OCI-LY3 (cell line): ENCODE data around the gene APOA1.

Experiments
- H2AFZ ChIP-seq: fragments of 200-600, 300-600 bp; shearing (Covaris generic); 2 replicates; pipeline ENCODE4 v1.6.0; 2014; ENCODE audit warnings: antibody characterized with exemption, low read depth, low read length
- H3K27ac ChIP-seq: fragments of 200-600, 300-600 bp; sonication (generic); 2 replicates; pipeline ENCODE4 v1.5.1; 2014; ENCODE audit warnings: mild to moderate bottlenecking, low read length, moderate library complexity, mixed read lengths
- H3K27me3 ChIP-seq: fragments of 200-600, 300-600 bp; sonication (generic); 2 replicates; pipeline ENCODE4 v1.6.1; 2014; ENCODE audit warnings: low read depth, low read length, mixed read lengths
- H3K36me3 ChIP-seq: fragments of 200-600, 300-600 bp; sonication (generic); replicated peaks from 2 replicates; pipeline ENCODE3; 2014; ENCODE audit warnings: low read depth, low read length, mixed read lengths
- H3K4me1 ChIP-seq: fragments of 300-600, 200-600 bp; sonication (generic); 2 replicates; pipeline ENCODE4 v1.6.1; 2014; ENCODE audit warnings: low read length, mixed read lengths
- H3K4me2 ChIP-seq: fragments of 200-600, 300-600 bp; sonication (generic); 2 replicates; pipeline ENCODE4 v1.6.1; 2014; ENCODE audit warnings: low read length, mixed read lengths
- H3K4me3 ChIP-seq: fragments of 300-600, 200-600 bp; sonication (generic); 2 replicates; pipeline ENCODE4 v1.5.1; 2014; ENCODE audit warnings: antibody characterized with exemption, mild to moderate bottlenecking, low read length, moderate library complexity
- H3K79me2 ChIP-seq: fragments of 300-600, 200-600 bp; shearing (Covaris generic); 2 replicates; pipeline ENCODE4 v1.6.1; 2014; ENCODE audit warnings: mild to moderate bottlenecking, low read length, mixed read lengths
- H3K9ac ChIP-seq: fragments of 300-600, 200-600 bp; shearing (Covaris generic); 2 replicates; pipeline ENCODE4 v1.6.0; 2014; ENCODE audit warnings: mild to moderate bottlenecking, low read length, moderate library complexity
- H3K9me3 ChIP-seq: fragments of 200-600, 300-600 bp; shearing (Covaris generic); 2 replicates; pipeline ENCODE4 v1.6.1; 2014; ENCODE audit warnings: low read length, mixed read lengths; ENCODE audit not compliant: insufficient read depth
- H4K20me1 ChIP-seq: fragments of 200-600, 300-600 bp; sonication (generic); 2 replicates; pipeline ENCODE4 v1.6.1; 2016; ENCODE audit warnings: low read length, mixed read lengths; ENCODE audit not compliant: insufficient read depth
- EZH2phosphoT487 ChIP-seq: fragments of 200-600 bp; shearing (Covaris generic); IDR thresholded peaks from 2 replicates; pipeline ENCODE4 v1.6.1; 2018; ENCODE audit warnings: antibody characterized with exemption, mixed run types, low read depth
- TF ChIP-seq, protein P1 (sequence below): fragments of 200-600, 300-600 bp; sonication (generic); IDR thresholded peaks from 2 replicates; pipeline ENCODE4 v1.5.1; 2014; ENCODE audit warnings: antibody characterized with exemption, low read length, low read depth

The APOA1 gene

GRCh38 chr11:116873381-116873780, 36.0 kb upstream of the APOA1 start:
- H3K4me3 ChIP-seq = no peak overlapping the region
- no peaks in the 10 kb centered on the region for H3K27me3 ChIP-seq
- no peak overlapping the region for H3K9ac ChIP-seq
- H3K4me1 ChIP-seq = no peaks in the 10 kb centered on the region
- no peak overlapping the region for H3K27ac ChIP-seq
- TF ChIP-seq EZH2phosphoT487 = no peak
- TF ChIP-seq, protein P1, sequence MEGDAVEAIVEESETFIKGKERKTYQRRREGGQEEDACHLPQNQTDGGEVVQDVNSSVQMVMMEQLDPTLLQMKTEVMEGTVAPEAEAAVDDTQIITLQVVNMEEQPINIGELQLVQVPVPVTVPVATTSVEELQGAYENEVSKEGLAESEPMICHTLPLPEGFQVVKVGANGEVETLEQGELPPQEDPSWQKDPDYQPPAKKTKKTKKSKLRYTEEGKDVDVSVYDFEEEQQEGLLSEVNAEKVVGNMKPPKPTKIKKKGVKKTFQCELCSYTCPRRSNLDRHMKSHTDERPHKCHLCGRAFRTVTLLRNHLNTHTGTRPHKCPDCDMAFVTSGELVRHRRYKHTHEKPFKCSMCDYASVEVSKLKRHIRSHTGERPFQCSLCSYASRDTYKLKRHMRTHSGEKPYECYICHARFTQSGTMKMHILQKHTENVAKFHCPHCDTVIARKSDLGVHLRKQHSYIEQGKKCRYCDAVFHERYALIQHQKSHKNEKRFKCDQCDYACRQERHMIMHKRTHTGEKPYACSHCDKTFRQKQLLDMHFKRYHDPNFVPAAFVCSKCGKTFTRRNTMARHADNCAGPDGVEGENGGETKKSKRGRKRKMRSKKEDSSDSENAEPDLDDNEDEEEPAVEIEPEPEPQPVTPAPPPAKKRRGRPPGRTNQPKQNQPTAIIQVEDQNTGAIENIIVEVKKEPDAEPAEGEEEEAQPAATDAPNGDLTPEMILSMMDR = no peak
- peaks cover 22% of the 10 kb centered on the region for H3K36me3 ChIP-seq
- H3K4me2 ChIP-seq = no peak overlapping the region
- H3K9me3 ChIP-seq = no peaks in the 10 kb centered on the region
- no peaks in the 10 kb centered on the region for H3K79me2 ChIP-seq
- H2AFZ ChIP-seq = no peak overlapping the region
- no peaks in the 10 kb centered on the region for H4K20me1 ChIP-seq

GRCh38 chr11:116871248-116871647, 33.8 kb upstream of the APOA1 start:
- H3K79me2 ChIP-seq = no peaks in the 10 kb centered on the region
- no peaks in the 10 kb centered on the region for H3K9me3 ChIP-seq
- H3K36me3 ChIP-seq = peaks cover 33% of the 10 kb centered on the region
- no peak overlapping the region for H3K4me2 ChIP-seq
- no peaks in the 10 kb centered on the region for H4K20me1 ChIP-seq
- no peak overlapping the region for H3K9ac ChIP-seq
- no peak overlapping the region for H3K27ac ChIP-seq
- H2AFZ ChIP-seq = no peak overlapping the region
- no peak overlapping the region for H3K4me3 ChIP-seq
- H3K4me1 ChIP-seq = no peaks in the 10 kb centered on the region
- no peaks in the 10 kb centered on the region for H3K27me3 ChIP-seq
- TF ChIP-seq, protein P1 = no peak
- no peak for TF ChIP-seq EZH2phosphoT487

DNA sequence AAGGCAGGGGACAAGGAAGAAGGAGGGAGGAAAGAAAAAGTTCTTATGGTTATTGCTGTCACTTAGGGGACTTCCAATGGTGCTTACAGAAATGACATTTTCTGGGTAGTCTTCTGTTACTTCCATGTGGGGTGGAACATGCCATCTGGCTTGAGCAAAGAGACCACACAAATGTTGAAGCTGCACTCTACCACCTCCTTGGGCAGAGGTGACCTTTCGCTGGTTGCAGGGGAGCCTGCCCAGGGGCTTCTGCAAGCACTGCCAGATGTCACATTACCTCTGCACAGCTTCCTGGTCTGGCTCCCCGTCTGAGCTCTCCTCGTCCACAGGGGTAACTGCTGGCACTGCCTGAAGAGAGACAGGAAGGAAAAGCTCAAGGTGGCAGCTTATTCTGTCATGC, 32.6 kb upstream of the APOA1 start:
- peaks cover 36% of the 10 kb centered on the region for H3K36me3 ChIP-seq
- H3K9me3 ChIP-seq = no peaks in the 10 kb centered on the region

GRCh38 chr11:116869610-116870009, 32.2 kb upstream of the APOA1 start:
- Histone ChIP-seq H3K4me2 (no peak overlapping the region), H3K27me3 (no peaks in the 10 kb centered on the region), H4K20me1 (no peaks in the 10 kb centered on the region), H3K4me3 (no peak overlapping the region), H2AFZ (no peak overlapping the region), H3K4me1 (no peaks in the 10 kb centered on the region), H3K79me2 (no peaks in the 10 kb centered on the region), H3K9ac (no peak overlapping the region), H3K27ac (no peak overlapping the region), H3K36me3 (peaks cover 33% of the 10 kb centered on the region), H3K9me3 (no peaks in the 10 kb centered on the region)
- no peak for TF ChIP-seq EZH2phosphoT487
- TF ChIP-seq, protein P1 = no peak

More for the DNA sequence above, 32.6 kb upstream of the APOA1 start:
- Histone ChIP-seq H3K79me2 (no peaks in the 10 kb centered on the region), H3K4me2 (no peak overlapping the region), H3K27me3 (no peaks in the 10 kb centered on the region), H3K4me3 (no peak overlapping the region), H3K9ac (no peak overlapping the region), H3K27ac (no peak overlapping the region), H2AFZ (no peak overlapping the region), H3K4me1 (no peaks in the 10 kb centered on the region), H4K20me1 (no peaks in the 10 kb centered on the region)
- TF ChIP-seq, protein P1 = no peak
- TF ChIP-seq EZH2phosphoT487 = no peak
